Smooth muscle cell (in vitro differentiated cells): ENCODE data around the gene MT1B. TPM values are rescaled to one million over a fixed set of nuclear protein-coding genes. Genes with fewer than 3 reads are reported as not detected.

Source experiments
- DNase-seq: peaks from one replicate; lab custom pipeline; 2025; ENCODE audit not compliant: unreplicated experiment; lab: John Stamatoyannopoulos, UW
- H2AFZ ChIP-seq: fragments of 200-600 bp; sonication (generic); 2 replicates; pipeline ENCODE4 v1.6.0; 2016; ENCODE audit warnings: antibody characterized with exemption, low read depth, mild to moderate bottlenecking
- H3F3A ChIP-seq: fragments of 200-600 bp; sonication (generic); 2 replicates; pipeline ENCODE4 v1.6.0; 2017; ENCODE audit warnings: antibody characterized with exemption, low read depth
- H3K27ac ChIP-seq: fragments of 200-600 bp; sonication (generic); 2 replicates; pipeline ENCODE4 v1.5.1; 2016; ENCODE audit warnings: low read depth, mild to moderate bottlenecking
- H3K27me3 ChIP-seq: fragments of 200-600 bp; sonication (generic); 2 replicates; pipeline ENCODE4 v1.6.1; 2016; ENCODE audit warnings: low read depth, mild to moderate bottlenecking
- H3K36me3 ChIP-seq: fragments of 200-600 bp; sonication (generic); 2 replicates; pipeline ENCODE4 v1.5.1; 2016; ENCODE audit warnings: low read depth
- H3K4me1 ChIP-seq: fragments of 200-600 bp; sonication (generic); 2 replicates; pipeline ENCODE4 v1.5.1; 2016; ENCODE audit warnings: low read depth
- H3K4me2 ChIP-seq: fragments of 200-600 bp; sonication (generic); 2 replicates; pipeline ENCODE4 v1.6.0; 2016; ENCODE audit warnings: mild to moderate bottlenecking
- H3K4me3 ChIP-seq: fragments of 200-600 bp; sonication (generic); 2 replicates; pipeline ENCODE4 v1.5.1; 2016; ENCODE audit warnings: mild to moderate bottlenecking
- H3K79me2 ChIP-seq: fragments of 200-600 bp; sonication (generic); 2 replicates; pipeline ENCODE4 v1.6.0; 2016; ENCODE audit warnings: low read depth, mild to moderate bottlenecking
- H3K9ac ChIP-seq: fragments of 200-600 bp; sonication (generic); 2 replicates; pipeline ENCODE4 v1.6.0; 2016; ENCODE audit warnings: low read depth
- H3K9me3 ChIP-seq: fragments of 200-600 bp; sonication (generic); replicated peaks from 2 replicates; pipeline ENCODE4 v1.5.1; 2016; ENCODE audit warnings: low read depth
- H4K20me1 ChIP-seq: fragments of 200-600 bp; sonication (generic); 2 replicates; pipeline ENCODE4 v1.6.0; 2016; ENCODE audit warnings: low read depth
- WGBS: methylation state at CpG from one replicate; pipeline ENCODE4 v1.1.7; 2016; ENCODE audit warnings: low lambda C conversion rate; 5-methylcytosine and 5-hydroxymethylcytosine counted together
- polyA plus RNA-seq: library from polyadenylated mRNA; unstranded; fragments of >200 nt; fragmentation: Nextera tagmentation; extraction: Ambion mirVana; gene quantifications from 2 replicates; pipeline ENCODE4 v1.2.1, GENCODE V29; 2016
- total RNA-seq: library from RNA; depleted of rRNA; stranded (reverse); fragments of >200 nt; gene quantifications from 2 replicates; pipeline ENCODE4 v1.2.3, GENCODE V29; 2014
- TF ChIP-seq, protein P1 (sequence below): fragments of 200-600 bp; sonication (generic); IDR thresholded peaks from 2 replicates; pipeline ENCODE4 v1.5.1; 2017; ENCODE audit warnings: borderline replicate concordance, mild to moderate bottlenecking, antibody characterized with exemption; ENCODE audit not compliant: insufficient read depth, poor library complexity, severe bottlenecking

The MT1B gene
- total and polyA plus RNA-seq, 2 experiments from 2014 or later, result not detected

DNA sequence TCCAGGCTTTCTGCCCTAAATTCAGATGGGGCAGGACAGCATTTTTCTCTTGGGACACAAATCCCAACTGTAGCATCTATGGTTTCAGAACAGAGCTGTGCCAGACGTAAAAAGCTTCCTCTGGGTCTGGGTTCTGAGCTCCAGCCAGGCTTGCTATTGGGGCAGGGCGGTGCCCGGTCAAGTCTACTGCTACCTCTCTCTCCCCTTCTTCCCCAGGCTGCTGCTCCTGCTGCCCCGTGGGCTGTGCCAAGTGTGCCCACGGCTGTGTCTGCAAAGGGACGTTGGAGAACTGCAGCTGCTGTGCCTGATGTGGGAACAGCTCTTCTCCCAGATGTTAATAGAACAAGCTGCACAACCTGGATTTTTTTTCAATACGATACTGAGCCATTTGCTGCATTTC, 18.2 kb upstream of the MT1B start:
- WGBS, result 52% methylated on average over 7 of the region's 7 CpGs
- no peak overlapping the region for H3K27ac ChIP-seq
- no peak overlapping the region for H3K4me2 ChIP-seq
- H3K4me1 ChIP-seq, result peaks cover 12% of the 10 kb centered on the region
- H3K36me3 ChIP-seq, result no peaks in the 10 kb centered on the region
- no peaks in the 10 kb centered on the region for H3K79me2 ChIP-seq
- no peak overlapping the region for H3K9ac ChIP-seq
- DNase-seq, result no peak
- no peaks in the 10 kb centered on the region for H3K9me3 ChIP-seq
- no peaks in the 10 kb centered on the region for H4K20me1 ChIP-seq
- peaks cover 78% of the 10 kb centered on the region for H3K27me3 ChIP-seq
- no peak overlapping the region for H2AFZ ChIP-seq
- no peak overlapping the region for H3K4me3 ChIP-seq
- no peaks in the 10 kb centered on the region for H3F3A ChIP-seq
- TF ChIP-seq, protein P1, sequence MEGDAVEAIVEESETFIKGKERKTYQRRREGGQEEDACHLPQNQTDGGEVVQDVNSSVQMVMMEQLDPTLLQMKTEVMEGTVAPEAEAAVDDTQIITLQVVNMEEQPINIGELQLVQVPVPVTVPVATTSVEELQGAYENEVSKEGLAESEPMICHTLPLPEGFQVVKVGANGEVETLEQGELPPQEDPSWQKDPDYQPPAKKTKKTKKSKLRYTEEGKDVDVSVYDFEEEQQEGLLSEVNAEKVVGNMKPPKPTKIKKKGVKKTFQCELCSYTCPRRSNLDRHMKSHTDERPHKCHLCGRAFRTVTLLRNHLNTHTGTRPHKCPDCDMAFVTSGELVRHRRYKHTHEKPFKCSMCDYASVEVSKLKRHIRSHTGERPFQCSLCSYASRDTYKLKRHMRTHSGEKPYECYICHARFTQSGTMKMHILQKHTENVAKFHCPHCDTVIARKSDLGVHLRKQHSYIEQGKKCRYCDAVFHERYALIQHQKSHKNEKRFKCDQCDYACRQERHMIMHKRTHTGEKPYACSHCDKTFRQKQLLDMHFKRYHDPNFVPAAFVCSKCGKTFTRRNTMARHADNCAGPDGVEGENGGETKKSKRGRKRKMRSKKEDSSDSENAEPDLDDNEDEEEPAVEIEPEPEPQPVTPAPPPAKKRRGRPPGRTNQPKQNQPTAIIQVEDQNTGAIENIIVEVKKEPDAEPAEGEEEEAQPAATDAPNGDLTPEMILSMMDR, result no peak

DNA sequence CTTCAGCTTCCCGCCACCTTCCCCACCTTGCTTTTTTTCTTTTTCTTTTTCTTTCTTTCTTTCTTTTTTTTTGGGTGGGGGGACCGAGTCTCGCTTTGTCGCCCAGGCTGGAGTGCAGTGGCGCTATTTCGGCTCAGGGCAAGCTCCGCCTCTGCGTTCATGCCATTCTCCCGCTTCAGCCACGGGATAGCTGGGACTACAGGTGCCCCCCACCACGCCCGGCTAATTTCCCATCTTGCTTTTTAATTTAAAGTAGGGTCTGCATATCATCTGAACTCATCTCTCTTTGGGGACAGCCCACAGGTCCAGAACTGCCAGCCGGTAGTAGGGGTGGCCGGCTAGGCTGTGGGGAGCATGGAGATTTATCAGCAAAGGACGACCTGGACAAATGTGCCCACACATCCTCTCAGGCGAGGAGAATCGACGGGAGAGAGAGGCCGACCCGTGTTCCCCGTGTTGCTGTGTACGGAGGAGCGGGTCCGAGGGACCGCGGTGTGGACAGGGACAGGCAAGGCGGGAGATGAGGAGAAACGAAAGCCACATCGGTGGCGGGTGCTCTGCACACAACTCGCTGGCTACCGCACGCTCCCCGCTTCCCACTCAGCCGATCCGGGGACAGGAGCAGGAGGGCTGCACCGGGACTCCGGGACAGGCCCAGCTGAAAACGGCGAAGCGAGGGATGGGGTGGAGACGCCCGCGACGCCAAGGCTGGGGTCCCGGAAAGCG, 16.8 kb upstream of the MT1B start:
- H3K27ac ChIP-seq, result no peak overlapping the region
- TF ChIP-seq, protein P1, result no peak
- no peak overlapping the region for H2AFZ ChIP-seq
- H3K9me3 ChIP-seq, result no peaks in the 10 kb centered on the region
- WGBS, result 5% methylated on average over 41 of the region's 47 CpGs
- no peak overlapping the region for H3K4me3 ChIP-seq
- peak overlapping the region; percentile 57 for H3K4me2 ChIP-seq
- no peak overlapping the region for H3K9ac ChIP-seq
- peaks cover 91% of the 10 kb centered on the region for H3K27me3 ChIP-seq
- no peaks in the 10 kb centered on the region for H4K20me1 ChIP-seq
- no peaks in the 10 kb centered on the region for H3K79me2 ChIP-seq
- peaks cover 12% of the 10 kb centered on the region for H3K4me1 ChIP-seq
- H3K36me3 ChIP-seq, result no peaks in the 10 kb centered on the region
- no peaks in the 10 kb centered on the region for H3F3A ChIP-seq
- DNase-seq, result no peak

DNA sequence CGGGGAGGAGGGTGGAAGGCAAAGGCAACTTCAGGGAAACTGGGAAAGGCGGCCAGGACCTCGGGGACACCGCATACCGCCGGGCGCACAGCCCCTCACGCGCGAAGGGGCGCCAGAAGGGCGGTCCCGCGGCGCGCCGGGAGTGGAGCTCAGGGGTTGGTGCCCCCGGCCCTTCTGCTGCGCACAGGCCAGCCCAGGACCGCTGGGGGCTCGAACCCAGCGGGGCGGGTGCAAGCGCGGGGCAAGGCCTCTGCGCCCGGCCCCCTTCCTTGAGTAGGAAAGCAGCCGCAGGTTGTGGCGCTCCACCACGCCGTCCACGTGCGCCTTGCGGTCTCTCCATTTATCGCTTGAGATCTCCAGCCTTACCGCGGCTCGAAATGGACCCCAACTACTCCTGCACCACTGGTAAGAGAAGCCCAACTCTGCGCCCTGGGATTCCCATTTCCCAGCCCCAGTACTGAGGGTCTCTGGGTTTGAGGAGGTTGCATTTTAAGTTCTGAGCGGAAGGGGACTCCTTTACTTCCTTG, 16.2 kb upstream of the MT1B start:
- WGBS, result 8% methylated on average over 33 of the region's 40 CpGs
- Histone ChIP-seq H3K4me2 (peak overlapping the region; percentile 57), H4K20me1 (no peaks in the 10 kb centered on the region), H3K4me3 (no peak overlapping the region), H3K9ac (no peak overlapping the region), H3F3A (no peaks in the 10 kb centered on the region), H3K36me3 (no peaks in the 10 kb centered on the region), H3K27ac (no peak overlapping the region), H3K9me3 (no peaks in the 10 kb centered on the region), H3K79me2 (no peaks in the 10 kb centered on the region), H3K27me3 (peaks cover 98% of the 10 kb centered on the region), H3K4me1 (peaks cover 12% of the 10 kb centered on the region), H2AFZ (no peak overlapping the region)
- no peak for DNase-seq
- TF ChIP-seq, protein P1, result no peak
